SKM-1 treated with dmso at 0.1 percent for 144 hours (cell line): ENCODE results near the gene CRELD2.
A peak's percentile ranks its signal among the peaks of the same experiment; 100 is the strongest.

Experiments used
- DNase-seq: peaks from one replicate; lab custom pipeline; 2025; ENCODE audit not compliant: unreplicated experiment; lab: John Stamatoyannopoulos, UW

The CRELD2 gene

GRCh38 chr22:49966041-49966773 is 47.8 kb downstream of the CRELD2 start:
- DNase-seq = no peak

GRCh38 chr22:49966774-49967705 is 48.6 kb downstream of the CRELD2 start:
- peak; percentile 76 for DNase-seq

- DNase-seq = no peak
Measured at GRCh38 chr22:49967706-49968208, 49.3 kb downstream of the CRELD2 start.

- DNase-seq = no peak
Measured at GRCh38 chr22:49968313-49968830, 49.9 kb downstream of the CRELD2 start.

GRCh38 chr22:49968831-49969661 is 50.6 kb downstream of the CRELD2 start:
- DNase-seq = no peak

- no peak for DNase-seq
Measured at GRCh38 chr22:49969751-49970527, 51.5 kb downstream of the CRELD2 start.

- DNase-seq = peak; percentile 97
Measured at GRCh38 chr22:49970528-49971231, 52.2 kb downstream of the CRELD2 start.

- DNase-seq = peak; percentile 41
Measured at GRCh38 chr22:49971232-49972162, 53.1 kb downstream of the CRELD2 start.

- no peak for DNase-seq
Measured at GRCh38 chr22:49972163-49973017, 54.0 kb downstream of the CRELD2 start.

GRCh38 chr22:49973018-49973961 is 54.9 kb downstream of the CRELD2 start:
- no peak for DNase-seq

GRCh38 chr22:49975543-49976389 is 57.3 kb downstream of the CRELD2 start:
- no peak for DNase-seq

GRCh38 chr22:49976439-49977175 is 58.2 kb downstream of the CRELD2 start:
- DNase-seq = peak; percentile 42
